NB4 (cell line): Measurements from ENCODE around the gene SAPCD2.

Source experiments
- CTCF ChIP-seq: IDR thresholded peaks from one replicate; pipeline ENCODE4 v1.5.1; 2012; ENCODE audit warnings: low read depth, low read length
- POLR2A ChIP-seq: IDR thresholded peaks from 2 replicates; pipeline ENCODE4 v1.6.1; 2011; ENCODE audit warnings: mild to moderate bottlenecking; ENCODE audit not compliant: insufficient read length; ENCODE audit errors: extremely low read depth
- TF ChIP-seq, protein P1 (sequence below): IDR thresholded peaks from 2 replicates; pipeline ENCODE4 v1.6.1; 2011; ENCODE audit warnings: low read depth, low read length

DNA sequence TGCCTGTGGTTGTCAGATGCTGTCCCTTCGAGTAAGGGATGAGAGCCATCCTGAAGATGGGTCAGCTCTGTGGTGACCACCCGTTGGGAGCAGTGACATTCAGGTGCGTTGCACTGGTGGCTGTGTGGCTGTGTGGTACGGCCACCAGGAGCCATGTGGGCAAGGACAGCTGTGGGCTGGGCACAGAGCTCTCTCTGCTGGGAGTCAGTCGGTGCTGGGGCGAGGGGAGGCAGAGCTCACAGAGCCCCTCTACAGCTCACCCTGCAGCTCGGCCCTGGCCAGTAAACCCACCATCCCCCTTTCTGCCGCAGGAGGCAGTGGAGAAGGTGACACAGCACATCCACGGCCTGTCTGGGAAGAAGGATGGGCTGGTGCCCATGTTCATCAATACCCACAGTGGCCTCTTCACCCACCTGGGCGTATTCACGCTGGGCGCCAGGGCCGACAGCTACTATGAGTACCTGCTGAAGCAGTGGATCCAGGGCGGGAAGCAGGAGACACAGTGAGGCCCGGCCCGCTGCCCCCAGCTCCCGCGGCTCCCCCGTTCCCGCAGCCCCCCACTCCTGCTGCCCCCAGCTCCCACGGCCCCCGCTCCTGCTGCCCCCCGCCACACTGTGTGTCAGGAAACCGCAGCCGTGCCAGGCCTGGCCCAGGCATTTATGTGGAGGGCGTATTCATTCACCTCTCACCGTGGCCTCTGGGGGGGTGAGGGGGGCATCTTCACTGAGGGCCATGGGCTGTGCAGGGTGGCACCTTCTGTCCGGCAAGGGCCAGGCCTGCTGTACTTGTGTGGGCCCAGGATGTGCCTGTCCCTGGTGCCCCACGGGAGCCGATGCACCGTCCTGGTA, 35.7 kb upstream of the SAPCD2 start:
- no peak for TF ChIP-seq CTCF
- TF ChIP-seq, protein P1, sequence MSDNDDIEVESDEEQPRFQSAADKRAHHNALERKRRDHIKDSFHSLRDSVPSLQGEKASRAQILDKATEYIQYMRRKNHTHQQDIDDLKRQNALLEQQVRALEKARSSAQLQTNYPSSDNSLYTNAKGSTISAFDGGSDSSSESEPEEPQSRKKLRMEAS = no peak
- no peak for TF ChIP-seq POLR2A
